GM12874 (cell line): ENCODE results near the gene TMEM117.

ENCODE experiments used
- TF ChIP-seq, protein P1 (sequence below): IDR thresholded peaks from 2 replicates; pipeline ENCODE4 v1.5.1; 2011; ENCODE audit warnings: low read depth, mild to moderate bottlenecking, control low read depth, low read length, moderate library complexity; ENCODE audit not compliant: insufficient read depth

Gene TMEM117

GRCh38 chr12:44235674-44236073 lies 399.8 kb downstream of the TMEM117 start:
- TF ChIP-seq, protein P1, sequence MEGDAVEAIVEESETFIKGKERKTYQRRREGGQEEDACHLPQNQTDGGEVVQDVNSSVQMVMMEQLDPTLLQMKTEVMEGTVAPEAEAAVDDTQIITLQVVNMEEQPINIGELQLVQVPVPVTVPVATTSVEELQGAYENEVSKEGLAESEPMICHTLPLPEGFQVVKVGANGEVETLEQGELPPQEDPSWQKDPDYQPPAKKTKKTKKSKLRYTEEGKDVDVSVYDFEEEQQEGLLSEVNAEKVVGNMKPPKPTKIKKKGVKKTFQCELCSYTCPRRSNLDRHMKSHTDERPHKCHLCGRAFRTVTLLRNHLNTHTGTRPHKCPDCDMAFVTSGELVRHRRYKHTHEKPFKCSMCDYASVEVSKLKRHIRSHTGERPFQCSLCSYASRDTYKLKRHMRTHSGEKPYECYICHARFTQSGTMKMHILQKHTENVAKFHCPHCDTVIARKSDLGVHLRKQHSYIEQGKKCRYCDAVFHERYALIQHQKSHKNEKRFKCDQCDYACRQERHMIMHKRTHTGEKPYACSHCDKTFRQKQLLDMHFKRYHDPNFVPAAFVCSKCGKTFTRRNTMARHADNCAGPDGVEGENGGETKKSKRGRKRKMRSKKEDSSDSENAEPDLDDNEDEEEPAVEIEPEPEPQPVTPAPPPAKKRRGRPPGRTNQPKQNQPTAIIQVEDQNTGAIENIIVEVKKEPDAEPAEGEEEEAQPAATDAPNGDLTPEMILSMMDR, result no peak

GRCh38 chr12:44240186-44240585 lies 404.3 kb downstream of the TMEM117 start:
- TF ChIP-seq, protein P1, result no peak

GRCh38 chr12:44245932-44246331 lies 410.1 kb downstream of the TMEM117 start:
- TF ChIP-seq, protein P1, result no peak

GRCh38 chr12:44246482-44247105 lies 410.7 kb downstream of the TMEM117 start:
- TF ChIP-seq, protein P1, result no peak

DNA sequence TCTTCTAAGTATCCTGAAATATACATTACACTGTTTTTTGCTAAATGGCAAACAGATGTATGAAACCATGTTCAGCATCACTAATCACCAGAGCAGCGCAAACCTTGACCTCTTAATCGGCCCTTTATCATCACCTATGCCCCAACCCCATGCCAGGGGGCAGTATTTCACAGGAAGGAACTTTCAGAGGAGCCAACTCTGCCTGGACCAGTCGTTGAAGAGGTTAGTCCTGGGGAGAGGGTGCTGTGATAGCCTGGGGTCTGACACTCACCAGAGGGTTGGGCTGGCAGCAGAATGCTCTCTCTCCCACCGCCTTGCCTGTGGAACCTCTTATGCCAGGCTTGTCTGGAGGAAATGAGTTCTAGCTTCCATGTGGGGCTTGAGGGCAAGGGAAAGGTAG lies 411.7 kb downstream of the TMEM117 start:
- TF ChIP-seq, protein P1, result no peak

GRCh38 chr12:44248436-44248835 lies 412.6 kb downstream of the TMEM117 start:
- TF ChIP-seq, protein P1, result no peak

DNA sequence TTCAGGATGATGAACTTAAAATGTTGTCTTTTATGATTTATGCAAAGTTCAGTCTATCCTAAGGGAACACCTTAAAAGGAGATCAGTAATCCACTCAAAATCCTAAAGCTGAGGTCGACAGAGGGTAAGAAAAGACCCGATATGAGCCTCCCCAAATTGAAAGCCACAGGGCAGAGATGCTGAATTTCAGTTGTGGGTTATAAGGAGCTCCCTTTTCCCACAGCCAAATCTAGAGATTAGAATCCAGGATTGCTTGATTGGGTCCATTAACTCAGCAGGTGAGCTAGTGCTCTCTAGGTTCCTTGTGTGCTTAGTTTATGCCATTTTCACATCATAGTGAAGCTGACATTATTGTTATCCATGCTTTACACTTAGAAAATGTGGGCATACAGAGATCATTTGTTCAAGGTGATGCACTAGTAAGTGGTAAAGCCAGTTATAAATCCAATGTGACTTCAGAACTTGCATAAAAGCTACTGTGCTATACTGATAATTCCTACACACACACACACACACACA lies 417.5 kb downstream of the TMEM117 start:
- TF ChIP-seq, protein P1, result no peak
